HepG2 (cell line): Measurements from ENCODE around the gene TAF5. TPM values are rescaled to one million over a fixed set of nuclear protein-coding genes. Genes with fewer than 3 reads are reported as not detected.
"Not testable (repeated sequence)": the region's sequence is repeated elsewhere in the genome, so short reads cannot be mapped to it uniquely, and the experiment has no call there.

Experiments used
- ATAC-seq: fragments of 200-7000 bp; cut with Tn5 transposase; 3 replicates; pipeline ENCODE4 v1.9.1; 2020; ENCODE audit warnings: mild to moderate bottlenecking, moderate library complexity
- BruUV-seq: library from RNA; stranded (reverse); fragments of 400-500 nt; replicated peaks from 2 replicates; lab custom pipeline; 2021; lab: Mats Ljungman, UMichigan
- CTCF ChIA-PET: fragments of 300-600 bp; formaldehyde crosslinking; extraction: SDS; loops from one replicate; lab custom pipeline; 2021; ENCODE audit warnings: low total read pairs, inconsistent platforms, low intra/inter-chr PET ratio; lab: Yijun Ruan, JAX
- POLR2A ChIA-PET: fragments of 350-600 bp; sonication (Branson Sonifier 250); formaldehyde crosslinking; loops from one replicate; lab custom pipeline; 2020; ENCODE audit warnings: antibody characterized with exemption, inconsistent platforms; lab: Yijun Ruan, JAX
- DNase-seq: peaks from one replicate; pipeline ENCODE4 v3.0.0-alpha.2; 2015; ENCODE audit warnings: low spot score
- FAIRE-seq: peaks from 3 replicates; lab custom pipeline; 2011; peaks lifted over from hg19 to GRCh38; lab: Jason Lieb, UNC
- H2AFZ ChIP-seq: one replicate; pipeline ENCODE4 v1.6.1; 2011; ENCODE audit warnings: low read length, inconsistent platforms
- H3K27ac ChIP-seq: fragments of 300-600 bp; 3 replicates; pipeline ENCODE4 v1.8.0; 2011; ENCODE audit warnings: mixed run types, mild to moderate bottlenecking, mixed read lengths, low read length, inconsistent platforms; ENCODE audit not compliant: insufficient read depth; ENCODE audit errors: extremely low read length
- H3K27me3 ChIP-seq, 2 experiments: fragments of 200-600 bp in 1 of 2; 2 replicates in 1 of 2; 3 replicates in 1 of 2; pipeline versions ENCODE4 v1.6.0 to v1.8.0; 2011; ENCODE audit warnings: low read length in 2 of 2, mild to moderate bottlenecking in 2 of 2, moderate library complexity in 2 of 2, inconsistent platforms in 1 of 2; ENCODE audit not compliant: insufficient read depth in 2 of 2, control insufficient read depth in 1 of 2
- H3K36me3 ChIP-seq, 2 experiments: fragments of 200-600 bp in 1 of 2; replicated peaks in 1 of 2; 2 replicates in 1 of 2; 3 replicates in 1 of 2; pipeline versions ENCODE4 v1.5.1 to v1.8.0; 2011; ENCODE audit warnings: low read length in 2 of 2, inconsistent platforms in 1 of 2; ENCODE audit not compliant: insufficient read depth in 2 of 2, control insufficient read depth in 1 of 2
- H3K4me1 ChIP-seq: 2 replicates; pipeline ENCODE4 v1.5.1; 2012; ENCODE audit warnings: low read length, inconsistent platforms; ENCODE audit not compliant: insufficient read depth
- H3K4me2 ChIP-seq: 2 replicates; pipeline ENCODE4 v1.6.0; 2011; ENCODE audit warnings: low read depth, low read length, inconsistent platforms
- H3K4me3 ChIP-seq, 3 experiments: fragments of 200-600 bp in 1 of 3; sonication (generic), shearing (Covaris generic) in 1 of 3; replicated peaks in 1 of 3; 2 replicates each; pipeline ENCODE4 v1.5.1; 2011 to 2016; ENCODE audit warnings: low read length in 3 of 3, inconsistent platforms in 2 of 3, low read depth in 2 of 3, mild to moderate bottlenecking in 2 of 3, control low read depth in 1 of 3, mixed read lengths in 1 of 3; ENCODE audit not compliant: insufficient read depth in 1 of 3
- H3K79me2 ChIP-seq: one replicate; pipeline ENCODE4 v1.6.1; 2011; ENCODE audit warnings: low read length, inconsistent platforms; ENCODE audit not compliant: insufficient read depth
- H3K9ac ChIP-seq: 2 replicates; pipeline ENCODE4 v1.6.0; 2011; ENCODE audit warnings: mild to moderate bottlenecking, low read depth, low read length, inconsistent platforms; ENCODE audit not compliant: insufficient read depth
- H3K9me3 ChIP-seq: 2 replicates; pipeline ENCODE4 v1.5.1; 2012; ENCODE audit warnings: mild to moderate bottlenecking, low read length
- H4K20me1 ChIP-seq: 2 replicates; pipeline ENCODE4 v1.6.0; 2011; ENCODE audit warnings: inconsistent platforms, mild to moderate bottlenecking, low read length, moderate library complexity; ENCODE audit not compliant: insufficient read depth
- KDM5B ChIP-seq: sonication (generic); formaldehyde crosslinking; IDR thresholded peaks from 2 replicates; pipeline ENCODE4 v1.4.0; 2020; ENCODE audit warnings: missing genetic modification reagents, mild to moderate bottlenecking, borderline replicate concordance
- YY1 ChIP-seq: IDR thresholded peaks from 2 replicates; pipeline ENCODE4 v1.6.1; 2011; ENCODE audit warnings: low read length, low read depth, moderate library complexity, mild to moderate bottlenecking; ENCODE audit not compliant: insufficient read depth, insufficient replicate concordance
- ZNF720 ChIP-seq: sonication (generic); formaldehyde crosslinking; IDR thresholded peaks from 2 replicates; pipeline ENCODE4 v1.4.0; 2020; ENCODE audit warnings: missing genetic modification reagents
- ZNF747 ChIP-seq: sonication (generic); formaldehyde crosslinking; IDR thresholded peaks from 2 replicates; pipeline ENCODE4 v1.8.1; 2023; ENCODE audit warnings: missing genetic modification reagents, mild to moderate bottlenecking, borderline replicate concordance
- WGBS: methylation state at CpG from one replicate; pipeline ENCODE4 v1.1.6; 2017; ENCODE audit warnings: low lambda C conversion rate; 5-methylcytosine and 5-hydroxymethylcytosine counted together
- in situ Hi-C: cut with HindIII; loops from 2 replicates; pipeline ENCODE4 v1.10.0; 2017; ENCODE audit warnings: low pct_unique_long_range_greater_than_20kb; ENCODE audit not compliant: extremely low pct_ligation_motif_present
- intact Hi-C: fragments of 100-400 bp; cut with micrococcal nuclease; formaldehyde crosslinking; loops from one replicate; pipeline ENCODE4 v1.10.0; 2022; ENCODE audit not compliant: unreplicated experiment
- polyA plus RNA-seq, 8 experiments: library from polyadenylated mRNA; depleted of rRNA in 3 of 8; stranded (reverse) in 7 of 8; unstranded in 1 of 8; fragments of >200 nt; fragmentation: Illumina TruSeq in 4 of 8; extraction: Trizol in 4 of 8; gene quantifications; 2 replicates each; pipeline versions ENCODE4 v1.2.1 to v1.2.3, GENCODE V29; 2011 to 2016; ENCODE audit warnings: low read depth in 4 of 8, missing spikeins in 1 of 8, mixed read lengths in 1 of 8; ENCODE audit not compliant: insufficient read depth in 1 of 8
- total RNA-seq, 5 experiments: library from RNA; depleted of rRNA; stranded (reverse); fragments of >200 nt; fragmentation: Illumina TruSeq; extraction: Trizol; gene quantifications; 2 replicates each; pipeline ENCODE4 v1.2.3, GENCODE V29; 2016; ENCODE audit warnings: low read depth in 1 of 5
- TF ChIP-seq, protein P1 (sequence below): sonication (generic); formaldehyde crosslinking; IDR thresholded peaks from 2 replicates; pipeline ENCODE4 v1.4.0; 2020; ENCODE audit warnings: missing genetic modification reagents, borderline replicate concordance
- TF ChIP-seq, protein P2 (sequence below): sonication (generic); formaldehyde crosslinking; IDR thresholded peaks from 2 replicates; pipeline ENCODE4; 2020; ENCODE audit warnings: missing genetic modification reagents, mild to moderate bottlenecking, borderline replicate concordance
- TF ChIP-seq, protein P3 (sequence below): sonication (generic); formaldehyde crosslinking; IDR thresholded peaks from 2 replicates; pipeline ENCODE4 v1.4.0; 2020; ENCODE audit warnings: mild to moderate bottlenecking, missing genetic modification reagents
- TF ChIP-seq, protein P4 (sequence below): sonication (generic); formaldehyde crosslinking; IDR thresholded peaks from 2 replicates; pipeline ENCODE4 v1.4.0; 2020; ENCODE audit warnings: missing genetic modification reagents

The TAF5 gene
- total and polyA plus RNA-seq, 2 of the 13 experiments (the other 11 are each of a cell fraction or from before 2014, with no cell fraction given) = 3.8 to 8.7 TPM

DNA sequence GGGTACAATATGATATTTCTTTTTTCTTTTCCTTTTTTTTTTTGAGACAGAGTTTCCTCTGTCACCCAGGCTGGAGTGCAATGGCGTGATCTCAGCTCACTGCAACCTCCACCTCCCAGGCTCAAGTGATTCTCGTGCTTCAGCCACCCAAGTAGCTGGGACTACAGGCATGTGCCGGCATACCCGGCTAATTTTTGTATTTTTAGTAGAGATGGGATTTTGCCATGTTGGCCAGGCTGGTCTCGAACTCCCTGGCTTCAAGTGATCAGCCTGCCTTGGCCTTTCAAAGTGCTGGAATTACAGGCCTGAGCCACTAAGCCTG is 49.3 kb downstream of the TAF5 start:
- FAIRE-seq, BruUV-seq, H3K79me2 ChIP-seq, H4K20me1 ChIP-seq, DNase-seq, H3K27me3 ChIP-seq, H2AFZ ChIP-seq, ATAC-seq, H3K4me3 ChIP-seq, H3K9me3 ChIP-seq, POLR2A ChIA-PET, H3K27ac ChIP-seq, H3K9ac ChIP-seq, H3K4me1 ChIP-seq, H3K4me2 ChIP-seq: not testable (repeated sequence)
- peaks cover 62 to 87% of the 10 kb centered on the region in 2 experiments for H3K36me3 ChIP-seq
- 90% methylated on average over 5 of the region's 5 CpGs for WGBS
- CTCF ChIA-PET = interaction anchor here (1.2 to 1.9 kb wide), 3 partner anchors 65 to 176 kb away, joined by 5 to 14 read pairs (median 7); no protein-coding TSS in a partner anchor
- intact Hi-C loops = loop anchor here (1.0 kb wide), 1 partner anchor 68 kb away; no protein-coding TSS in a partner anchor
- in situ Hi-C loops = loop anchor here (5.0 kb wide), 1 partner anchor 65 kb away; no protein-coding TSS in a partner anchor

DNA sequence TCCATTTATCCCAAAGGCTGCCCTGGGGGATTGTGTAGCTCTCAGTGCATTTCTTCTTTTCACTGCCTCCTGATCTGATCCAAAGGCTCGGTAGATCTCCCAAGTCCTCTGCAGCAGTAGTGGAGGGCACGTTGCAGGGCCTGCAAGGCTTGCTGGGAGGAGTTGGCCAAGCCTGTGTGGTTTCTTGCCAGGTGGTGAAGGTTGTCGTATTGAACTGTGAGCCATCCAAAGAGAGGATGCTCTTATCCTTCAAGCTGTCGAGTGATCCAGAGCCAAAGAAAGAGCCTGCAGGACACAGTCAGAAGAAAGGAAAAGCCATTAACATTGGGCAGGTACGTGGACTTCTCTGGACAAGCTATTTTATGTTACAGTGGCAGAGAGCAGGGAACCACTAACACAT is 49.8 kb downstream of the TAF5 start:
- in situ Hi-C loops = loop anchor here (5.0 kb wide), 1 partner anchor 65 kb away; no protein-coding TSS in a partner anchor
- Histone ChIP-seq H3K9me3 (no peaks in the 10 kb centered on the region), H4K20me1 (no peaks in the 10 kb centered on the region), H3K4me1 (peaks cover 6% of the 10 kb centered on the region; the same call in 1 of the 2 replicates), H3K9ac (no peak overlapping the region), H3K27me3 (no peaks in the 10 kb centered on the region), H3K27ac (no peak overlapping the region), H3K4me2 (no peak overlapping the region), H3K36me3 (peaks cover 63 to 88% of the 10 kb centered on the region in 2 experiments), H3K79me2 (no peaks in the 10 kb centered on the region), H3K4me3 (no peak overlapping the region), H2AFZ (no peak overlapping the region)
- DNase-seq (no peak), FAIRE-seq (no peak), ATAC-seq (no peak)
- ChIA-PET POLR2A (no interaction called here), CTCF (interaction anchor here (1.9 kb wide), 1 partner anchor 64 kb away, joined by 7 read pairs; no protein-coding TSS in a partner anchor)
- BruUV-seq = TSS peak; percentile 25
- intact Hi-C loops = loop anchor here (1.0 kb wide), 1 partner anchor 68 kb away; no protein-coding TSS in a partner anchor
- WGBS = 89% methylated on average over 5 of the region's 5 CpGs
- TF ChIP-seq ZNF747 (no peak), KDM5B (CRISPR knock-in tag) (no peak), ZNF720 (CRISPR knock-in tag) (no peak), YY1 (no peak)
- TF ChIP-seq, protein P1, sequence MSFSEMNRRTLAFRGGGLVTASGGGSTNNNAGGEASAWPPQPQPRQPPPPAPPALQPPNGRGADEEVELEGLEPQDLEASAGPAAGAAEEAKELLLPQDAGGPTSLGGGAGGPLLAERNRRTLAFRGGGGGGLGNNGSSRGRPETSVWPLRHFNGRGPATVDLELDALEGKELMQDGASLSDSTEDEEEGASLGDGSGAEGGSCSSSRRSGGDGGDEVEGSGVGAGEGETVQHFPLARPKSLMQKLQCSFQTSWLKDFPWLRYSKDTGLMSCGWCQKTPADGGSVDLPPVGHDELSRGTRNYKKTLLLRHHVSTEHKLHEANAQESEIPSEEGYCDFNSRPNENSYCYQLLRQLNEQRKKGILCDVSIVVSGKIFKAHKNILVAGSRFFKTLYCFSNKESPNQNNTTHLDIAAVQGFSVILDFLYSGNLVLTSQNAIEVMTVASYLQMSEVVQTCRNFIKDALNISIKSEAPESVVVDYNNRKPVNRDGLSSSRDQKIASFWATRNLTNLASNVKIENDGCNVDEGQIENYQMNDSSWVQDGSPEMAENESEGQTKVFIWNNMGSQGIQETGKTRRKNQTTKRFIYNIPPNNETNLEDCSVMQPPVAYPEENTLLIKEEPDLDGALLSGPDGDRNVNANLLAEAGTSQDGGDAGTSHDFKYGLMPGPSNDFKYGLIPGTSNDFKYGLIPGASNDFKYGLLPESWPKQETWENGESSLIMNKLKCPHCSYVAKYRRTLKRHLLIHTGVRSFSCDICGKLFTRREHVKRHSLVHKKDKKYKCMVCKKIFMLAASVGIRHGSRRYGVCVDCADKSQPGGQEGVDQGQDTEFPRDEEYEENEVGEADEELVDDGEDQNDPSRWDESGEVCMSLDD = no peak
- TF ChIP-seq, protein P2, sequence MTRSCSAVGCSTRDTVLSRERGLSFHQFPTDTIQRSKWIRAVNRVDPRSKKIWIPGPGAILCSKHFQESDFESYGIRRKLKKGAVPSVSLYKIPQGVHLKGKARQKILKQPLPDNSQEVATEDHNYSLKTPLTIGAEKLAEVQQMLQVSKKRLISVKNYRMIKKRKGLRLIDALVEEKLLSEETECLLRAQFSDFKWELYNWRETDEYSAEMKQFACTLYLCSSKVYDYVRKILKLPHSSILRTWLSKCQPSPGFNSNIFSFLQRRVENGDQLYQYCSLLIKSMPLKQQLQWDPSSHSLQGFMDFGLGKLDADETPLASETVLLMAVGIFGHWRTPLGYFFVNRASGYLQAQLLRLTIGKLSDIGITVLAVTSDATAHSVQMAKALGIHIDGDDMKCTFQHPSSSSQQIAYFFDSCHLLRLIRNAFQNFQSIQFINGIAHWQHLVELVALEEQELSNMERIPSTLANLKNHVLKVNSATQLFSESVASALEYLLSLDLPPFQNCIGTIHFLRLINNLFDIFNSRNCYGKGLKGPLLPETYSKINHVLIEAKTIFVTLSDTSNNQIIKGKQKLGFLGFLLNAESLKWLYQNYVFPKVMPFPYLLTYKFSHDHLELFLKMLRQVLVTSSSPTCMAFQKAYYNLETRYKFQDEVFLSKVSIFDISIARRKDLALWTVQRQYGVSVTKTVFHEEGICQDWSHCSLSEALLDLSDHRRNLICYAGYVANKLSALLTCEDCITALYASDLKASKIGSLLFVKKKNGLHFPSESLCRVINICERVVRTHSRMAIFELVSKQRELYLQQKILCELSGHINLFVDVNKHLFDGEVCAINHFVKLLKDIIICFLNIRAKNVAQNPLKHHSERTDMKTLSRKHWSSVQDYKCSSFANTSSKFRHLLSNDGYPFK (CRISPR knock-in tag) = no peak
- TF ChIP-seq, protein P3, sequence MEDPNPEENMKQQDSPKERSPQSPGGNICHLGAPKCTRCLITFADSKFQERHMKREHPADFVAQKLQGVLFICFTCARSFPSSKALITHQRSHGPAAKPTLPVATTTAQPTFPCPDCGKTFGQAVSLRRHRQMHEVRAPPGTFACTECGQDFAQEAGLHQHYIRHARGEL (CRISPR knock-in tag) = no peak
- TF ChIP-seq, protein P4, sequence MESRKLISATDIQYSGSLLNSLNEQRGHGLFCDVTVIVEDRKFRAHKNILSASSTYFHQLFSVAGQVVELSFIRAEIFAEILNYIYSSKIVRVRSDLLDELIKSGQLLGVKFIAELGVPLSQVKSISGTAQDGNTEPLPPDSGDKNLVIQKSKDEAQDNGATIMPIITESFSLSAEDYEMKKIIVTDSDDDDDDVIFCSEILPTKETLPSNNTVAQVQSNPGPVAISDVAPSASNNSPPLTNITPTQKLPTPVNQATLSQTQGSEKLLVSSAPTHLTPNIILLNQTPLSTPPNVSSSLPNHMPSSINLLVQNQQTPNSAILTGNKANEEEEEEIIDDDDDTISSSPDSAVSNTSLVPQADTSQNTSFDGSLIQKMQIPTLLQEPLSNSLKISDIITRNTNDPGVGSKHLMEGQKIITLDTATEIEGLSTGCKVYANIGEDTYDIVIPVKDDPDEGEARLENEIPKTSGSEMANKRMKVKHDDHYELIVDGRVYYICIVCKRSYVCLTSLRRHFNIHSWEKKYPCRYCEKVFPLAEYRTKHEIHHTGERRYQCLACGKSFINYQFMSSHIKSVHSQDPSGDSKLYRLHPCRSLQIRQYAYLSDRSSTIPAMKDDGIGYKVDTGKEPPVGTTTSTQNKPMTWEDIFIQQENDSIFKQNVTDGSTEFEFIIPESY (CRISPR knock-in tag) = no peak
